IPS-15b (cell line): ENCODE results near the gene DOCK8.

ENCODE experiments used
- H3K27me3 ChIP-seq: one replicate; pipeline ENCODE4 v1.6.1; 2013; ENCODE audit warnings: low read length; ENCODE audit not compliant: control insufficient read depth, insufficient read depth
- H3K36me3 ChIP-seq: one replicate; pipeline ENCODE4 v1.6.1; 2013; ENCODE audit warnings: low read length; ENCODE audit not compliant: control insufficient read depth, insufficient read depth
- H3K4me1 ChIP-seq: one replicate; pipeline ENCODE4 v1.6.1; 2013; ENCODE audit warnings: mild to moderate bottlenecking, low read length; ENCODE audit not compliant: control insufficient read depth, insufficient read depth
- H3K4me3 ChIP-seq: one replicate; pipeline ENCODE4 v1.5.1; 2013; ENCODE audit warnings: low read depth, low read length
- H3K9ac ChIP-seq: one replicate; pipeline ENCODE4 v1.6.1; 2013; ENCODE audit warnings: low read depth, mild to moderate bottlenecking, low read length
- H3K9me3 ChIP-seq: one replicate; pipeline ENCODE4 v1.6.1; 2013; ENCODE audit warnings: mild to moderate bottlenecking, low read length; ENCODE audit not compliant: control insufficient read depth, insufficient read depth

Gene DOCK8

DNA sequence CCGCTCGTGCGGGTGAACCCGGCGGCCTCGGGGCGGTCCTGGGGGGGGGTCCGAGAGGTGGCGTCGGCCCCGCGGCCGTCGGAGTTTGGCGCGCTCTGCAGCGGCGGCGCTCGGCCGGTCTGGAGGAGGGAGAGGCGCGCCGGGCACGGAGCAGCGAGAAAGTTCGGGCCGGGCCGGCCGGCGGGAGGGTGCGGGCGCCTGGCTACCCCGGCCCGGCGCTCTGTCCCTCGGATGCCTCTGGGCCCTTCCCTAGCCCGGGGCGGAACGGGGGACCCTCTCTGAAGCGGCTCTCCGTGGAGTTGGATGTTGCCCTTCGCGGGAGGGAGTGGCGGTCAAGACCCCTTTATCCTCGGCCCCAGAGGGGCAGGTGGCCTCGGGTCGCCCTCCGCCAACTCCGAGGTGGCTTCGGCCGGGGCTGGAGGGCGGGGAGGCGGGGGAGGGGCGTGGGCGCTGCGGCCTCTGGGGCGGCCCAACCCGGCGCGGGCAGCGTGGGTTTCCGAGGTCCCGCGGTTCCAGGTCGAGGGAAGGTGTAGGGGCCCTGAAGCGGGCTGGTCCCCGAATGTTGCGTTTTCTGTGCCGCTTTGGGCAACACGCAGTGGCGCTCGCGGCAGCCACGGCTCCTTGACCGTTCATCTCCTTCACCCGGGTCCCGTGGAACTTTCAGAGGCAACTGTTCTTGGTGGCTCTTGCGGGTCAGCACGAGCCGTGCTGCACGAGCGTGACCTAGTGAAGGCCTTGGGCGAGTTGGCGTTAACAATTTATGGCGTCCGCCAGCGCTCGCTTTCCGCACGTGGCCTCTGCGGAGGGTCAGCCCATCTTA, 290.5 kb downstream of the DOCK8 start:
- H3K27me3 ChIP-seq: peaks cover 25% of the 10 kb centered on the region
- H3K4me3 ChIP-seq: peak overlapping the region; percentile 69
- no peaks in the 10 kb centered on the region for H3K9me3 ChIP-seq
- peaks cover 5% of the 10 kb centered on the region for H3K4me1 ChIP-seq
- no peak overlapping the region for H3K9ac ChIP-seq
- H3K36me3 ChIP-seq: no peaks in the 10 kb centered on the region

DNA sequence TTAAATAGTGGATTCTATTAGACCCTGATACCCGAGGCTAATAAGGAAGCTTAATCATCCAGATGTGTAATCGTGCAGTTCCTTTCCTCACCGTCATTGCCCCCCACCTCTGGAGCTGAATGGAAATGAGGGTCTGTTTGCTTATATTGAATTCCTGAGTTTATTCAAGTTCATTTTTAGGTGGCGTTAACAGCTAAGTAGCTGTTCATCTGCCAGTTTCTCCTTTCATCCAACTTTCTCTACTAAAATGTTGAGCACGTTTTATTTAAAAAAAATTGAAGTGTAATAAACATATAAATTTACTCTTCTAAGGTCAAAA, 291.0 kb downstream of the DOCK8 start:
- H3K36me3 ChIP-seq: no peaks in the 10 kb centered on the region
- H3K27me3 ChIP-seq: peaks cover 25% of the 10 kb centered on the region
- H3K9ac ChIP-seq: no peak overlapping the region
- peaks cover 5% of the 10 kb centered on the region for H3K4me1 ChIP-seq
- no peaks in the 10 kb centered on the region for H3K9me3 ChIP-seq
- H3K4me3 ChIP-seq: peak overlapping the region; percentile 69

DNA sequence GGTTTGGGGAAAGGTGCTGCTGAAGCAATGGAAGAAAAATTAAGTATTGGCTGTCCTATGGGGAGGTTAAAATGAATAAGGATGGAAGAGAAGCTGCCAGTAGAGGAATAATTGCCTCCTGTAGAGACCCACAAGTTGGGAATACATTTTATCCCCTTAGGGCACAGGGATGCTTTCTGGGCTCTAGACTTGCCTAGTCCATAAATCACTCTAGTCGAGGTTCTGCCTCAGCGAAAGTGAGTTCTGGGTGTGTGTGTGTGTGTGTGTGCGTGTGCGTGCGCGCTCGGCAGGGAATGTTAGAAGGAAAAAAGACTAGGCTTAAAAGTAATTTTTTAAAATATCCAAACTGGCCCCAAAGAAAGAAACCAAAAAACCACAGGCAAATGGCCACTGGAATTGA, 291.6 kb downstream of the DOCK8 start:
- H3K27me3 ChIP-seq: peaks cover 25% of the 10 kb centered on the region
- H3K36me3 ChIP-seq: no peaks in the 10 kb centered on the region
- no peaks in the 10 kb centered on the region for H3K9me3 ChIP-seq
- H3K4me1 ChIP-seq: peaks cover 5% of the 10 kb centered on the region
- no peak overlapping the region for H3K4me3 ChIP-seq
- no peak overlapping the region for H3K9ac ChIP-seq

DNA sequence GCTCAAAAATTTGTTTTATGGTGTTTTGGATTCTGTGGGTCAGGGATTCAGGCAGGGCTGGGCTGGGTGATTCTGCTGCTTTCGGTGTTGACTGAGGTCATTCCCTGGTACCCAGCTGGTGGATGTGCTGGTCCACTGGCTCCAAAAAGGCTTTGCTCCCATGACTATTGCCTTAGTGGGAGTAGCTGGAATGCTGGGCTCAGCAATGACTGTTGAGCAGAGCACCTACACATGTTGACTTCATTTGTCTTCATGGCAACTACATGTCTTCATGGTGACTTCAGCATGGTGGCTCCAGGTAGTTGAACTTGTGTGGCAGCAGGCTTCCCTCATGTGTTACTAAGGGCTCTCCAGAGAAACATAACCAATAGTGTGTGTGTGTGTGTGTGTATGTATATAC, 297.2 kb downstream of the DOCK8 start:
- no peaks in the 10 kb centered on the region for H3K4me1 ChIP-seq
- H3K4me3 ChIP-seq: no peak overlapping the region
- H3K9ac ChIP-seq: no peak overlapping the region
- H3K27me3 ChIP-seq: no peaks in the 10 kb centered on the region
- no peaks in the 10 kb centered on the region for H3K9me3 ChIP-seq
- H3K36me3 ChIP-seq: no peaks in the 10 kb centered on the region

DNA sequence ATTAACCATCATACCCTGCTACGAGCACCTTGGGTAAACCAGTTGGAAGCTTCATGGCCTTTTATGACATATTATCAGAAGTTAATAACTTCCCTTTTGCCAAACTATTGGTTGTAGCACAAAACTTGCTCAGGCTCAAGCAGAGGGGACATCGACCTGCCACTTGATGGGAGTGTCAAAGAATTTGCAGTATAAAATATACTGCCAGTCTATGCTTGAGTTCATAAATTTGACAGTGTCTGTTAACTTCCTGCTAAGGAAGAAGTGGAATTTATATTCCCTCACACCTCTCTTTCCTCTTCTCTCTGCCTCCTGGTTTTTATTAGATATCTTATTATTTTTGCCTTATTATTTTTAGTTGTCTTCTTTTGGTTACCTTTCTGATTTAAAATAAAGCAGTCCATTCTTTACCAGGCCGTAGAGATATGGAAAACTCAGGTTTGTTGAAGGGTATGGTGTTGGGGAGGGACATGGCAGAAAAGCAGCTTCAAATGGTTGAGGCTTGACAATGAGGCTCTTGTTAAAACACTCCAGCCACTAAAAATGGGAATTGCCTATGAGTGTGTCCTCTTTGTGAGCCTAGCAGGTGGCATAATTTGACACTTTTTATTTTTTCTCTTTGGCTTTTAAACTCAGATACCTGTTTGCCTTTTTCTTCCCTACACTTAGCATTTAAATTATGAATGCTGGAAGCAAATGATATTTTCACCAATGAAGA, 298.0 kb downstream of the DOCK8 start:
- no peaks in the 10 kb centered on the region for H3K9me3 ChIP-seq
- H3K4me1 ChIP-seq: no peaks in the 10 kb centered on the region
- H3K9ac ChIP-seq: no peak overlapping the region
- H3K27me3 ChIP-seq: no peaks in the 10 kb centered on the region
- no peaks in the 10 kb centered on the region for H3K36me3 ChIP-seq
- no peak overlapping the region for H3K4me3 ChIP-seq
